Astrocyte (in vitro differentiated cells and primary cell): ENCODE data around the gene DNAAF1. TPM values are rescaled to one million over a fixed set of nuclear protein-coding genes. Genes with fewer than 3 reads are reported as not detected.

Experiments
- DNase-seq: peaks from one replicate; pipeline ENCODE4 v3.0.0-alpha.2; 2010; ENCODE audit warnings: low read depth
- FAIRE-seq: peaks from 2 replicates; lab custom pipeline; 2011; peaks lifted over from hg19 to GRCh38; lab: Jason Lieb, UNC
- H2AFZ ChIP-seq: 2 replicates; pipeline ENCODE4 v1.6.0; 2012; ENCODE audit warnings: low read depth, low read length, inconsistent platforms
- H3K27ac ChIP-seq: 2 replicates; pipeline ENCODE4 v1.5.1; 2011; ENCODE audit warnings: low read depth, low read length, inconsistent platforms
- H3K27me3 ChIP-seq: 2 replicates; pipeline ENCODE4 v1.6.0; 2011; ENCODE audit warnings: low read length, inconsistent platforms; ENCODE audit not compliant: insufficient read depth
- H3K36me3 ChIP-seq: 2 replicates; pipeline ENCODE4 v1.5.1; 2011; ENCODE audit warnings: low read length, inconsistent platforms; ENCODE audit not compliant: insufficient read depth
- H3K4me1 ChIP-seq: 2 replicates; pipeline ENCODE4 v1.5.1; 2011; ENCODE audit warnings: low read length, inconsistent platforms; ENCODE audit not compliant: insufficient read depth
- H3K4me2 ChIP-seq: 2 replicates; pipeline ENCODE4 v1.6.0; 2012; ENCODE audit warnings: low read length, inconsistent platforms
- H3K4me3 ChIP-seq: 2 replicates; pipeline ENCODE4 v1.5.1; 2011; ENCODE audit warnings: low read depth, mild to moderate bottlenecking, low read length, inconsistent platforms; ENCODE audit not compliant: insufficient read depth
- H3K79me2 ChIP-seq: 2 replicates; pipeline ENCODE4 v1.6.0; 2012; ENCODE audit warnings: mild to moderate bottlenecking, low read length, inconsistent platforms; ENCODE audit not compliant: insufficient read depth
- H3K9ac ChIP-seq: 2 replicates; pipeline ENCODE4 v1.6.0; 2012; ENCODE audit warnings: mild to moderate bottlenecking, low read length, inconsistent platforms
- H3K9me3 ChIP-seq: 2 replicates; pipeline ENCODE4 v1.5.1; 2012; ENCODE audit warnings: low read depth, mild to moderate bottlenecking, low read length, inconsistent platforms; ENCODE audit not compliant: insufficient read depth
- H4K20me1 ChIP-seq: 2 replicates; pipeline ENCODE4 v1.6.0; 2012; ENCODE audit warnings: low read length, inconsistent platforms; ENCODE audit not compliant: insufficient read depth
- H3K27ac Mint-ChIP-seq: one replicate; pipeline ENCODE4 v1.8.0; 2021; ENCODE audit warnings: mild to moderate bottlenecking, mixed read lengths; ENCODE audit not compliant: unreplicated experiment
- H3K27me3 Mint-ChIP-seq: one replicate; pipeline ENCODE4 v1.8.0; 2021; ENCODE audit warnings: low read depth, mixed read lengths; ENCODE audit not compliant: unreplicated experiment
- H3K36me3 Mint-ChIP-seq: one replicate; pipeline ENCODE4 v1.8.0; 2021; ENCODE audit warnings: low read depth, mixed read lengths; ENCODE audit not compliant: unreplicated experiment
- H3K4me1 Mint-ChIP-seq: one replicate; pipeline ENCODE4 v1.8.0; 2021; ENCODE audit warnings: low read depth, mixed read lengths; ENCODE audit not compliant: unreplicated experiment
- H3K4me3 Mint-ChIP-seq: one replicate; pipeline ENCODE4 v1.8.0; 2021; ENCODE audit warnings: mild to moderate bottlenecking, moderate library complexity, mixed read lengths; ENCODE audit not compliant: unreplicated experiment
- H3K9me3 Mint-ChIP-seq: one replicate; pipeline ENCODE4 v1.8.0; 2021; ENCODE audit warnings: mild to moderate bottlenecking, mixed read lengths; ENCODE audit not compliant: unreplicated experiment
- EZH2 ChIP-seq: IDR thresholded peaks from 2 replicates; pipeline ENCODE4 v1.6.1; 2012; ENCODE audit warnings: mild to moderate bottlenecking, low read length, inconsistent platforms; ENCODE audit not compliant: insufficient read depth
- total RNA-seq: library from RNA; stranded (reverse); gene quantifications from 2 replicates; pipeline ENCODE4 v1.2.1, GENCODE V29; 2021
- TF ChIP-seq, protein P1 (sequence below): IDR thresholded peaks from 2 replicates; pipeline ENCODE4 v1.5.1; 2011; ENCODE audit warnings: low read depth, mild to moderate bottlenecking, inconsistent platforms, low read length, moderate library complexity; ENCODE audit not compliant: insufficient read depth

The DNAAF1 gene
- total RNA-seq, 1 donor from 2014 or later = 0.30 TPM

DNA sequence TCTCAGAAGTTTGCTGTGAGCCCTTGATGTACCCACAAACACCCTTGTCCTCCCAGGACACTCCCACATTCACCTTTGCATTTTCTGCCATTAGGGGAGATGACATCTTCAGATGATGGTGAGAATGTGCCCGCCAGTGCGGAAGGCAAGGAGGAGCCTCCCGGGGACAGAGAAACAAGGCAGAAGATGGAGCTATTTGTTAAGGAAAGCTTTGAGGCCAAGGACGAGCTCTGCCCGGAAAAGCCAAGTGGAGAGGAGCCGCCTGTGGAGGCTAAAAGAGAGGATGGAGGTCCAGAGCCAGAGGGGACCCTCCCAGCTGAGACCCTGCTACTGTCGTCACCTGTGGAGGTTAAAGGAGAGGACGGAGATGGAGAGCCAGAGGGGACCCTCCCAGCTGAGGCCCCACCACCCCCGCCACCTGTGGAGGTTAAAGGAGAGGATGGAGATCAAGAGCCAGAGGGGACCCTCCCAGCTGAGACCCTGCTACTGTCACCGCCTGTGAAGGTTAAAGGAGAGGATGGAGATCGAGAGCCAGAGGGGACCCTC, 24.7 kb downstream of the DNAAF1 start:
- Histone ChIP-seq H3K79me2 (no peaks in the 10 kb centered on the region), H3K4me1 (no peaks in the 10 kb centered on the region), H2AFZ (no peak overlapping the region), H3K4me3 (no peak overlapping the region), H4K20me1 (no peaks in the 10 kb centered on the region), H3K27me3 (peaks cover 4% of the 10 kb centered on the region), H3K4me2 (no peak overlapping the region), H3K36me3 (no peaks in the 10 kb centered on the region), H3K9me3 (no peaks in the 10 kb centered on the region), H3K27ac (no peak overlapping the region), H3K9ac (no peak overlapping the region)
- Mint-ChIP-seq H3K27me3 (peaks cover 18% of the 10 kb centered on the region), H3K36me3 (no peaks in the 10 kb centered on the region), H3K4me1 (peaks cover 3% of the 10 kb centered on the region), H3K4me3 (no peak overlapping the region), H3K27ac (no peak overlapping the region), H3K9me3 (no peaks in the 10 kb centered on the region)
- no peak for TF ChIP-seq EZH2
- TF ChIP-seq, protein P1, sequence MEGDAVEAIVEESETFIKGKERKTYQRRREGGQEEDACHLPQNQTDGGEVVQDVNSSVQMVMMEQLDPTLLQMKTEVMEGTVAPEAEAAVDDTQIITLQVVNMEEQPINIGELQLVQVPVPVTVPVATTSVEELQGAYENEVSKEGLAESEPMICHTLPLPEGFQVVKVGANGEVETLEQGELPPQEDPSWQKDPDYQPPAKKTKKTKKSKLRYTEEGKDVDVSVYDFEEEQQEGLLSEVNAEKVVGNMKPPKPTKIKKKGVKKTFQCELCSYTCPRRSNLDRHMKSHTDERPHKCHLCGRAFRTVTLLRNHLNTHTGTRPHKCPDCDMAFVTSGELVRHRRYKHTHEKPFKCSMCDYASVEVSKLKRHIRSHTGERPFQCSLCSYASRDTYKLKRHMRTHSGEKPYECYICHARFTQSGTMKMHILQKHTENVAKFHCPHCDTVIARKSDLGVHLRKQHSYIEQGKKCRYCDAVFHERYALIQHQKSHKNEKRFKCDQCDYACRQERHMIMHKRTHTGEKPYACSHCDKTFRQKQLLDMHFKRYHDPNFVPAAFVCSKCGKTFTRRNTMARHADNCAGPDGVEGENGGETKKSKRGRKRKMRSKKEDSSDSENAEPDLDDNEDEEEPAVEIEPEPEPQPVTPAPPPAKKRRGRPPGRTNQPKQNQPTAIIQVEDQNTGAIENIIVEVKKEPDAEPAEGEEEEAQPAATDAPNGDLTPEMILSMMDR = no peak
- no peak for DNase-seq
- no peak for FAIRE-seq

DNA sequence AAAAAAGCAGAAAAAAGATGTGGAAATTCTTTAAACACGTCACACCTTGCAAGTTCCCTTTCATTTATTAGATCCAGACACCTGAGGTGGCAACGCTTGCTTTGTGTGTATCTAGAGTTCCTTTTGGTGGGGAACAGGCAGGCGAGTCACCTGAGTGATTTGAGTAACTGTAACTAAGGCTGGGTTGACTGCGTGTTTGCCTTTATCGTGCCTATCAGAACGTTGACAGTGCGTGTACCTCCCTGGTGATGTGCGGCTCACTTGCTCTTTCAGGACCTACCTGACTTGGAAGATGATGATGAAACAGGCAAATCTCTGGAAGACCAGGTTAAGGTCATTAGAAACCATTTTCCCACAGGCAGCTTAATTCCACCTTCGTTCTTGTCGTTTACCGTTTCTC, 29.3 kb downstream of the DNAAF1 start:
- no peak overlapping the region for H3K9ac ChIP-seq
- H3K9me3 Mint-ChIP-seq = no peaks in the 10 kb centered on the region
- FAIRE-seq = no peak
- H3K9me3 ChIP-seq = no peaks in the 10 kb centered on the region
- no peak overlapping the region for H3K4me3 ChIP-seq
- H3K4me1 Mint-ChIP-seq = peaks cover 34% of the 10 kb centered on the region
- H3K27me3 ChIP-seq = no peaks in the 10 kb centered on the region
- no peak overlapping the region for H3K4me2 ChIP-seq
- H3K27ac ChIP-seq = no peak overlapping the region
- H2AFZ ChIP-seq = no peak overlapping the region
- H3K4me3 Mint-ChIP-seq = peak overlapping the region; percentile 60
- H3K36me3 ChIP-seq = no peaks in the 10 kb centered on the region
- H3K27me3 Mint-ChIP-seq = peaks cover 8% of the 10 kb centered on the region
- H3K4me1 ChIP-seq = peaks cover 18% of the 10 kb centered on the region
- H3K79me2 ChIP-seq = no peaks in the 10 kb centered on the region
- no peak for DNase-seq
- TF ChIP-seq, protein P1 = no peak
- TF ChIP-seq EZH2 = no peak
- H3K27ac Mint-ChIP-seq = no peak overlapping the region
- H4K20me1 ChIP-seq = peaks cover 25% of the 10 kb centered on the region
- H3K36me3 Mint-ChIP-seq = peaks cover 1% of the 10 kb centered on the region

DNA sequence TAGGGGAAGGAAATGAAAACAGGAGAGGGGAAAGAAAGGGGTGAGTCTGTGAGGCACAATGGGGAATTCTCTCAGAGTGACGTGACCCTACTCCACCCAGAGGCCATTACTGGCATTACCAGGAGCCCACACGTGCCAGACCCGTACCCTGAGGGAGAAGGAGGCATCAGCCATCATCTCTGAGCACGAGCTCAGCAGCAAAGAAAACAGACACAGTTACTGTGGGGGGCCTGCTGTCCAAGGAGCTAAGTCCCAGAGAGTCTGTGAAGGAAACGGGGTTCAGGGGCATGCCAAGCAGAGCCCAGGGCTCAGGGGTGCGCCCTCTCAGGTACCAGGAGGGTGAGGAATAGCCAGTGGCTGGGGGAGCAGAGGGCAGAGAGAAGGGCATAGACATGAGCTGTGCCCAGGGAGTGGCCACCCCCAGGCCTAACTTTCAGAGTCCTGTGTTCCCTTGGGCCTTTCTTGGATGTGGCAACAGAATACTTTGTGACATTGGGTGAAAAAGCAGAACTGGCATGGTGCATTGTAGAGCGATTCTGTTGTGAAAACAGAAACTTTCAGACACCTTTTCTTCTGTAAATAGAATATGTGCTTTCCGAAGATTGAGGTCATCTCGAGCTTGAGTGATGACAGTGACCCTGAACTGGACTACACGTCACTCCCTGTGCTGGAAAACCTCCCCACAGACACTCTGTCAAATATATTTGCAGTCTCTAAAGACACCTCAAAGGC, 30.4 kb downstream of the DNAAF1 start:
- H3K36me3 Mint-ChIP-seq = peaks cover 1% of the 10 kb centered on the region
- Histone ChIP-seq H3K27me3 (no peaks in the 10 kb centered on the region), H4K20me1 (peaks cover 25% of the 10 kb centered on the region), H3K27ac (no peak overlapping the region), H3K36me3 (no peaks in the 10 kb centered on the region), H3K9ac (no peak overlapping the region), H3K4me2 (no peak overlapping the region), H3K79me2 (no peaks in the 10 kb centered on the region), H3K4me1 (peaks cover 18% of the 10 kb centered on the region), H2AFZ (no peak overlapping the region), H3K4me3 (no peak overlapping the region), H3K9me3 (no peaks in the 10 kb centered on the region)
- H3K4me3 Mint-ChIP-seq = peak overlapping the region; percentile 27
- no peak for FAIRE-seq
- H3K27ac Mint-ChIP-seq = no peak overlapping the region
- peaks cover 34% of the 10 kb centered on the region for H3K4me1 Mint-ChIP-seq
- H3K27me3 Mint-ChIP-seq = no peaks in the 10 kb centered on the region
- no peaks in the 10 kb centered on the region for H3K9me3 Mint-ChIP-seq
- TF ChIP-seq, protein P1 = peak; percentile 42
- TF ChIP-seq EZH2 = no peak
- DNase-seq = peak; percentile 18
